Measurements from ENCODE around the gene CEP128.

Gene CEP128

DNA sequence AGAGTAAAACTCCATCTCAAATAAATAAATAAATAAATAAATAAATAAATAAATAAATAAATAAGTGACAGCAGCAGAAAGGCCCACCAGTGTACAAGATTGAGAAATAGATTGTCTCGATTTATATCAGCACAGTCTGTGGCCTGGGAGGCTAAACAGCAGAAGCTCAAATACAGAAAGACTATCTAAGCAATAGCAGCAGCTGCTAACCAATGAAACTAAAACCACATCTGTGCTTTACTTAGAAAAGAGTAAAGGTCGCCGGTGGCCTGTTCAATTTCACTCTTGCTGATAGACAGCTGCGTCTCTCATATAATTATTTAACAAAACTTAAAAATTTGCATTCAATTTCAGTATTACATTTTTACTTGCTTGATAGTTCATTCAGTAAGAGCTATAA lies 325.7 kb downstream of the CEP128 start:
- Histone ChIP-seq H3K36me3 (ENCODE audit: control insufficient read depth, insufficient read depth, low read length) (no peaks in the 10 kb centered on the region), H3K27me3 (ENCODE audit: control insufficient read depth, insufficient read depth, low read length) (no peaks in the 10 kb centered on the region), H3K4me3 (ENCODE audit: low read length) (no peak overlapping the region), H3K9ac (ENCODE audit: low read length) (no peak overlapping the region), H3K4me1 (ENCODE audit: control insufficient read depth, insufficient read depth, low read length) (no peaks in the 10 kb centered on the region), H3K9me3 (ENCODE audit: control insufficient read depth, low read length) (no peaks in the 10 kb centered on the region)

DNA sequence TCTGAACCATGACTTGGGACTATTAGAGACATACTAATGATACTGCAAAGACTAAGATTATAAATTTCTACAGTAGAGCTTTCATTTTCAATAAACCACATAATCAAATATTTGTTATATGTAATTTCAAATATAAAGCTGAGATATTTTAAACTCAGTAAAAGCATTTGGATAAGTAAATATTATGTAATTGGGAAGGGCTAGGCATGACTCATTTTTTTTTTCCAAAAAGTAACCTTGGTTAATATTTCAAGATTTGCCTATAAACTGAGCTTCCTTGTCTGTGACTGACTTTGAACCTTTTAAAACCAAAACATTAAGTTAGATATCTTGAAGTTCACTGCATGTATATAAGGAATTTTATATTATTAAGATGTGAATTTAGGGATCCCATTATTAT lies 332.5 kb downstream of the CEP128 start:
- no peak overlapping the region for H3K9ac ChIP-seq (ENCODE audit: low read length)
- H3K4me3 ChIP-seq (ENCODE audit: low read length) = no peak overlapping the region
- H3K9me3 ChIP-seq (ENCODE audit: control insufficient read depth, low read length) = no peaks in the 10 kb centered on the region
- H3K36me3 ChIP-seq (ENCODE audit: control insufficient read depth, insufficient read depth, low read length) = no peaks in the 10 kb centered on the region
- peaks cover 20% of the 10 kb centered on the region for H3K4me1 ChIP-seq (ENCODE audit: control insufficient read depth, insufficient read depth, low read length)
- H3K27me3 ChIP-seq (ENCODE audit: control insufficient read depth, insufficient read depth, low read length) = no peaks in the 10 kb centered on the region

DNA sequence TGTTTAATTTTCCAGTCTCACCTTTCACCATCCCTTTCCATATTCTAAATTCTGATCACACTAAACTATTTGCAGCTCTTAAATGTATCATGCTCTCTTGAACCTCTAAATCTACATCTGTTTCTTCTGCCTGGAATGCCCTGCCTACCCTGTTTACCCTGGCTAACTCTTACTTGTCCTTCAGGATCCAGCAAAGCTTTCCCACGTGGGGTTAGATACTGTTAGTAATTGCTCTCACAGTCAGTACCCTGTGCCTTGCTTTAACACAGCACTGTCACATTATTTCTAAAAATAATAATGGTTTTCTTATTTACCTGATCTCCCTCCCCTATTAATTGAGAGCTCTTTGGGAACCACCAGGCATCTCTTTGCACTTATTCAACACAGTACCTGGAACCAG lies 333.0 kb downstream of the CEP128 start:
- Histone ChIP-seq H3K36me3 (ENCODE audit: control insufficient read depth, insufficient read depth, low read length) (no peaks in the 10 kb centered on the region), H3K4me3 (ENCODE audit: low read length) (no peak overlapping the region), H3K27me3 (ENCODE audit: control insufficient read depth, insufficient read depth, low read length) (no peaks in the 10 kb centered on the region), H3K9me3 (ENCODE audit: control insufficient read depth, low read length) (no peaks in the 10 kb centered on the region), H3K9ac (ENCODE audit: low read length) (no peak overlapping the region), H3K4me1 (ENCODE audit: control insufficient read depth, insufficient read depth, low read length) (peaks cover 20% of the 10 kb centered on the region)

GRCh38 chr14:80607430-80608190 lies 333.9 kb downstream of the CEP128 start:
- Histone ChIP-seq H3K9ac (ENCODE audit: low read length) (no peak overlapping the region), H3K4me3 (ENCODE audit: low read length) (no peak overlapping the region), H3K4me1 (ENCODE audit: control insufficient read depth, insufficient read depth, low read length) (peaks cover 20% of the 10 kb centered on the region), H3K36me3 (ENCODE audit: control insufficient read depth, insufficient read depth, low read length) (no peaks in the 10 kb centered on the region), H3K9me3 (ENCODE audit: control insufficient read depth, low read length) (no peaks in the 10 kb centered on the region), H3K27me3 (ENCODE audit: control insufficient read depth, insufficient read depth, low read length) (no peaks in the 10 kb centered on the region)

DNA sequence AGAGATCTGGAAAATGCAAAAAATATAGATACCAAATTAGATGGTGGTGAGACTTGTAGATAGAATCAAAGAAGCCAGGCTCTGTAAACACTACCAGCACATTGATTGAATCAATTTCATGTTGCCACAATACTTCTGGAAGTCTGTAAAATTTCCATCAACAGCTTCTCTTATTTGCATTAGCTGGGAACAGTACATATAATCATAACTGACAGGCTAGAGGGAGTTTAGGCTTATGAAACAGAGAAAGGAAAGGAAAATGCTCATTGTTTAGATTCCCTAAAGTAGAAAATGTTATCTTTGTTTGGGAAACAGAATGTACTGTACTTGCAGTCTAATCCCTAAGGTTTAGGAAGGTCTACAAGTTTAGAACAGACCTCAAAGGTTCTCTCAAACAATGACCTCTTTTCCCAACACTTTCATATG lies 335.2 kb downstream of the CEP128 start:
- Histone ChIP-seq H3K4me1 (ENCODE audit: control insufficient read depth, insufficient read depth, low read length) (peaks cover 20% of the 10 kb centered on the region), H3K9ac (ENCODE audit: low read length) (no peak overlapping the region), H3K9me3 (ENCODE audit: control insufficient read depth, low read length) (no peaks in the 10 kb centered on the region), H3K36me3 (ENCODE audit: control insufficient read depth, insufficient read depth, low read length) (no peaks in the 10 kb centered on the region), H3K4me3 (ENCODE audit: low read length) (no peak overlapping the region), H3K27me3 (ENCODE audit: control insufficient read depth, insufficient read depth, low read length) (no peaks in the 10 kb centered on the region)

DNA sequence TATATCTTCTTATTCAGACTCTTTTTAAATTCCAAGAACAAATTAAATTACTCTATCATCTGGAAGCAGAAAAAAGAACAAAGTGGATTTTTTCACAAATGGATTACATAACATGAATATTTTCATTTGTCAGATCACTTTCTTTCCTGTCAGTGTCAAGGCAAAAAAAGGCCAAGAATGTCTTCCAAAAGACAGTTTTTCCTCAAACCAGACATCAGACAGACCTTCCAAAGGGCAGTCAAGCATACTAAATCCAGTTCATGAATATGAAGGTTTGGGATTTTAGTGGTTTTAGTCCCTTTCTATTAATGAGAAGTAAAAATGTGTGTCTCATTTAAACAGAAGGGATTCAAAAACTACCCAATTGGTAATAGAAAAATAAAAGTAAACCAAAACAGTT lies 336.0 kb downstream of the CEP128 start:
- Histone ChIP-seq H3K9ac (ENCODE audit: low read length) (no peak overlapping the region), H3K27me3 (ENCODE audit: control insufficient read depth, insufficient read depth, low read length) (no peaks in the 10 kb centered on the region), H3K4me1 (ENCODE audit: control insufficient read depth, insufficient read depth, low read length) (peaks cover 20% of the 10 kb centered on the region), H3K36me3 (ENCODE audit: control insufficient read depth, insufficient read depth, low read length) (no peaks in the 10 kb centered on the region), H3K4me3 (ENCODE audit: low read length) (no peak overlapping the region), H3K9me3 (ENCODE audit: control insufficient read depth, low read length) (no peaks in the 10 kb centered on the region)

GRCh38 chr14:80602946-80603345 lies 338.6 kb downstream of the CEP128 start:
- no peak overlapping the region for H3K9ac ChIP-seq (ENCODE audit: low read length)
- no peak overlapping the region for H3K4me3 ChIP-seq (ENCODE audit: low read length)
- peaks cover 10% of the 10 kb centered on the region for H3K4me1 ChIP-seq (ENCODE audit: control insufficient read depth, insufficient read depth, low read length)
- H3K27me3 ChIP-seq (ENCODE audit: control insufficient read depth, insufficient read depth, low read length) = no peaks in the 10 kb centered on the region
- no peaks in the 10 kb centered on the region for H3K36me3 ChIP-seq (ENCODE audit: control insufficient read depth, insufficient read depth, low read length)
- no peaks in the 10 kb centered on the region for H3K9me3 ChIP-seq (ENCODE audit: control insufficient read depth, low read length)

GRCh38 chr14:80587096-80587724 lies 354.3 kb downstream of the CEP128 start:
- H3K9me3 ChIP-seq (ENCODE audit: control insufficient read depth, low read length) = no peaks in the 10 kb centered on the region
- H3K9ac ChIP-seq (ENCODE audit: low read length) = no peak overlapping the region
- H3K4me1 ChIP-seq (ENCODE audit: control insufficient read depth, insufficient read depth, low read length) = no peaks in the 10 kb centered on the region
- no peak overlapping the region for H3K4me3 ChIP-seq (ENCODE audit: low read length)
- H3K27me3 ChIP-seq (ENCODE audit: control insufficient read depth, insufficient read depth, low read length) = no peaks in the 10 kb centered on the region
- H3K36me3 ChIP-seq (ENCODE audit: control insufficient read depth, insufficient read depth, low read length) = no peaks in the 10 kb centered on the region

GRCh38 chr14:80586131-80586530 lies 355.4 kb downstream of the CEP128 start:
- Histone ChIP-seq H3K9ac (ENCODE audit: low read length) (no peak overlapping the region), H3K4me1 (ENCODE audit: control insufficient read depth, insufficient read depth, low read length) (no peaks in the 10 kb centered on the region), H3K4me3 (ENCODE audit: low read length) (no peak overlapping the region), H3K36me3 (ENCODE audit: control insufficient read depth, insufficient read depth, low read length) (no peaks in the 10 kb centered on the region), H3K27me3 (ENCODE audit: control insufficient read depth, insufficient read depth, low read length) (no peaks in the 10 kb centered on the region), H3K9me3 (ENCODE audit: control insufficient read depth, low read length) (no peaks in the 10 kb centered on the region)

GRCh38 chr14:80585506-80585835 lies 356.1 kb downstream of the CEP128 start:
- Histone ChIP-seq H3K9ac (ENCODE audit: low read length) (no peak overlapping the region), H3K36me3 (ENCODE audit: control insufficient read depth, insufficient read depth, low read length) (no peaks in the 10 kb centered on the region), H3K27me3 (ENCODE audit: control insufficient read depth, insufficient read depth, low read length) (no peaks in the 10 kb centered on the region), H3K4me3 (ENCODE audit: low read length) (no peak overlapping the region), H3K9me3 (ENCODE audit: control insufficient read depth, low read length) (no peaks in the 10 kb centered on the region), H3K4me1 (ENCODE audit: control insufficient read depth, insufficient read depth, low read length) (no peaks in the 10 kb centered on the region)

GRCh38 chr14:80584744-80585505 lies 356.6 kb downstream of the CEP128 start:
- no peaks in the 10 kb centered on the region for H3K36me3 ChIP-seq (ENCODE audit: control insufficient read depth, insufficient read depth, low read length)
- H3K27me3 ChIP-seq (ENCODE audit: control insufficient read depth, insufficient read depth, low read length) = no peaks in the 10 kb centered on the region
- H3K4me3 ChIP-seq (ENCODE audit: low read length) = no peak overlapping the region
- H3K4me1 ChIP-seq (ENCODE audit: control insufficient read depth, insufficient read depth, low read length) = no peaks in the 10 kb centered on the region
- no peak overlapping the region for H3K9ac ChIP-seq (ENCODE audit: low read length)
- H3K9me3 ChIP-seq (ENCODE audit: control insufficient read depth, low read length) = no peaks in the 10 kb centered on the region

- no peak overlapping the region for H3K4me3 ChIP-seq (ENCODE audit: low read length)
- no peaks in the 10 kb centered on the region for H3K27me3 ChIP-seq (ENCODE audit: control insufficient read depth, insufficient read depth, low read length)
- no peaks in the 10 kb centered on the region for H3K9me3 ChIP-seq (ENCODE audit: control insufficient read depth, low read length)
- no peak overlapping the region for H3K9ac ChIP-seq (ENCODE audit: low read length)
- no peaks in the 10 kb centered on the region for H3K36me3 ChIP-seq (ENCODE audit: control insufficient read depth, insufficient read depth, low read length)
- H3K4me1 ChIP-seq (ENCODE audit: control insufficient read depth, insufficient read depth, low read length) = no peaks in the 10 kb centered on the region
Observed at GRCh38 chr14:80577599-80577998, 363.9 kb downstream of the CEP128 start.
